Stimulated activated CD8-positive, alpha-beta memory T cell treated with anti-CD3 and anti-CD28 coated beads, Interleukin-7, amount 100 ng/mL, for 1 hour (primary cell): Measurements from ENCODE around the gene ACSS3.
"Not testable (repeated sequence)": the region's sequence is repeated elsewhere in the genome, so short reads cannot be mapped to it uniquely, and the experiment has no call there.

Experiments
- DNase-seq, 2 donors: peaks; one replicate each; pipeline ENCODE4 v3.0.0-alpha.2; 2020; ENCODE audit warnings: low read depth in 2 of 2

Gene ACSS3

GRCh38 chr12:81077686-81078441, at the start of gene ACSS3:
Gene ACSS3 (plus strand): TSS chr12:81078079. CDS start chr12:81078121, 42 bp downstream.
- DNase-seq, result no peak

- no peak for DNase-seq
These were observed 43.0 kb upstream of the ACSS3 start for GRCh38 chr12:81034926-81035325.

GRCh38 chr12:81039231-81039630, 38.6 kb upstream of the ACSS3 start:
- no peak for DNase-seq

- DNase-seq, result no peak
These were observed 33.7 kb upstream of the ACSS3 start for GRCh38 chr12:81043979-81044740.

- not testable (repeated sequence) for DNase-seq
These were observed 12.9 kb upstream of the ACSS3 start for GRCh38 chr12:81064971-81065370.

- no peak for DNase-seq
These were observed 7.0 kb upstream of the ACSS3 start for GRCh38 chr12:81070846-81071245.

GRCh38 chr12:81075539-81075938, 2.3 kb upstream of the ACSS3 start:
- no peak for DNase-seq

GRCh38 chr12:81077329-81077685, 572 bp upstream of the ACSS3 start:
- DNase-seq, result no peak

- no peak for DNase-seq
These were observed 754 bp downstream of the ACSS3 start for GRCh38 chr12:81078469-81079196.

- DNase-seq, result no peak
These were observed 1.6 kb downstream of the ACSS3 start for GRCh38 chr12:81079280-81080076.

GRCh38 chr12:81080431-81080983, 2.6 kb downstream of the ACSS3 start:
- DNase-seq, result no peak

- no peak for DNase-seq
These were observed 3.8 kb downstream of the ACSS3 start for GRCh38 chr12:81081726-81082125.

- no peak for DNase-seq
These were observed 5.1 kb downstream of the ACSS3 start for GRCh38 chr12:81083018-81083417.

GRCh38 chr12:81083906-81084513, 6.1 kb downstream of the ACSS3 start:
- no peak for DNase-seq

- DNase-seq, result no peak
These were observed 7.0 kb downstream of the ACSS3 start for GRCh38 chr12:81084811-81085350.

- no peak for DNase-seq
These were observed 8.0 kb downstream of the ACSS3 start for GRCh38 chr12:81085832-81086231.

GRCh38 chr12:81086342-81086741, 8.5 kb downstream of the ACSS3 start:
- no peak for DNase-seq

- DNase-seq, result no peak
These were observed 10.3 kb downstream of the ACSS3 start for GRCh38 chr12:81088221-81088620.

- DNase-seq, result no peak
These were observed 11.5 kb downstream of the ACSS3 start for GRCh38 chr12:81089412-81089811.

- DNase-seq, result no peak
These were observed 14.2 kb downstream of the ACSS3 start for GRCh38 chr12:81092053-81092452.
